GM12892 (cell line): ENCODE data around the gene TOM1.

Source experiments
- POLR2A ChIP-seq: IDR thresholded peaks from 2 replicates; pipeline ENCODE4 v1.6.1; 2011; ENCODE audit warnings: low read depth, low read length, control low read depth
- POLR2AphosphoS5 ChIP-seq: IDR thresholded peaks from 2 replicates; pipeline ENCODE4 v1.6.1; 2011; ENCODE audit warnings: low read depth, low read length, control low read depth
- TAF1 ChIP-seq: IDR thresholded peaks from 2 replicates; pipeline ENCODE4 v1.6.1; 2011; ENCODE audit warnings: low read depth, mild to moderate bottlenecking, control low read depth, low read length, borderline replicate concordance

- TF ChIP-seq POLR2AphosphoS5 (no peak), TAF1 (no peak), POLR2A (no peak)
Observed at GRCh38 chr22:35377735-35378134, 78.0 kb downstream of the TOM1 start.
